Fibroblast of the aortic adventitia (primary cell): ENCODE measurements around the gene ZP2. TPM values are rescaled to one million over a fixed set of nuclear protein-coding genes. Genes with fewer than 3 reads are reported as not detected.

ENCODE experiments used
- DNase-seq: peaks from one replicate; pipeline ENCODE4 v3.0.0-alpha.2; 2010; ENCODE audit warnings: low read depth
- H3K4me3 ChIP-seq: 2 replicates; pipeline ENCODE4 v1.5.1; 2011; ENCODE audit warnings: low read depth, mild to moderate bottlenecking, control low read depth, low read length, moderate library complexity
- total RNA-seq: library from RNA; depleted of rRNA; stranded (reverse); fragments of >200 nt; gene quantifications from 2 replicates; pipeline ENCODE4 v1.2.3, GENCODE V29; 2012; ENCODE audit warnings: low replicate concordance
- TF ChIP-seq, protein P1 (sequence below): IDR thresholded peaks from 2 replicates; pipeline ENCODE4 v1.5.1; 2011; ENCODE audit warnings: mild to moderate bottlenecking, low read length, control low read depth, inconsistent platforms; ENCODE audit not compliant: insufficient read depth

Gene ZP2
- total RNA-seq, 1 donor: not detected

DNA sequence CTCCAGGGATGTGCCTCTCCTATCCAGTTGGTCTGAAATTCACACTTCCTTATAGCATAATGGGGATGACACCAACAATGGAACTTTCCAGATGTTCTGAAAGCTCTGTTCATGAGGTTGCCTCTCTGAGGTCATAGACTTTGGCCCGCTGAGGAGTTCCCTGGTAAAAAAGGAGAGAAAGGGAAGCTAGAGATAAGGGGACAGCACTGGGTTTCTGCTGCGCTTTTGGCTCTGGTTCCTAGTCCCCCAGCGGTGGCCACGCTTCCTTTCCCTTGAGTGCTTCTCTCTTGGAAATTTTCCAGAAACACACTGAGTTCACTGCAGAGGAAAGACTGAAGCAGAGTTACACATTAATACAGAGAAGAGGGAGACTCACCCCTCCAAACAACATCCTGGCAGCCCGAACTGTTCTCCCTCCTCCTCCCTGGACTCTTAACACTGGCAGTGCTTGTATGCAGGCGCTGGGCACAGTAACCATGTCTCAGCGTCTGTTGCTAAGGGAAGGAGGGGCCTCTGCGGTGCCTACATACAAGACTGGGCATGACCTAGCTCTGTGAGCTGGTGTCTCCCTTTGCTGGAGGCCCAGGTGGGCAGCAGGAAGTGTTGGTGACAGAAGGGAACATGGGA, 60.9 kb downstream of the ZP2 start, which contains the start of gene DNAH3:
DNAH3 (minus strand) TSS at position 472 of the 627 bp plus-strand sequence. CDS start 527 bp downstream, outside the sequence.
- TF ChIP-seq, protein P1, sequence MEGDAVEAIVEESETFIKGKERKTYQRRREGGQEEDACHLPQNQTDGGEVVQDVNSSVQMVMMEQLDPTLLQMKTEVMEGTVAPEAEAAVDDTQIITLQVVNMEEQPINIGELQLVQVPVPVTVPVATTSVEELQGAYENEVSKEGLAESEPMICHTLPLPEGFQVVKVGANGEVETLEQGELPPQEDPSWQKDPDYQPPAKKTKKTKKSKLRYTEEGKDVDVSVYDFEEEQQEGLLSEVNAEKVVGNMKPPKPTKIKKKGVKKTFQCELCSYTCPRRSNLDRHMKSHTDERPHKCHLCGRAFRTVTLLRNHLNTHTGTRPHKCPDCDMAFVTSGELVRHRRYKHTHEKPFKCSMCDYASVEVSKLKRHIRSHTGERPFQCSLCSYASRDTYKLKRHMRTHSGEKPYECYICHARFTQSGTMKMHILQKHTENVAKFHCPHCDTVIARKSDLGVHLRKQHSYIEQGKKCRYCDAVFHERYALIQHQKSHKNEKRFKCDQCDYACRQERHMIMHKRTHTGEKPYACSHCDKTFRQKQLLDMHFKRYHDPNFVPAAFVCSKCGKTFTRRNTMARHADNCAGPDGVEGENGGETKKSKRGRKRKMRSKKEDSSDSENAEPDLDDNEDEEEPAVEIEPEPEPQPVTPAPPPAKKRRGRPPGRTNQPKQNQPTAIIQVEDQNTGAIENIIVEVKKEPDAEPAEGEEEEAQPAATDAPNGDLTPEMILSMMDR: no peak
- no peak for DNase-seq
- H3K4me3 ChIP-seq: no peak within 1 kb of the TSS

Other genes with a start within 250 kb of the ZP2 start
- not detected in 2 replicates for gene DNAH3, start 60.7 kb downstream of the ZP2 start, total RNA-seq
- 73.6 and 83.0 TPM in 2 replicates for gene LDAF1, start 52.9 kb downstream of the ZP2 start, total RNA-seq
- gene ANKS4B, start 22.1 kb upstream of the ZP2 start, total RNA-seq: not detected in 2 replicates
- gene CRYM, start 66.7 kb upstream of the ZP2 start, total RNA-seq: 2.0 and 2.8 TPM in 2 replicates